Esophagus squamous epithelium (tissue), 5 donors: ENCODE measurements around the gene CCDC157. TPM values are rescaled to one million over a fixed set of nuclear protein-coding genes. Genes with fewer than 3 reads are reported as not detected.
A peak's percentile ranks its signal among the peaks of the same experiment; 100 is the strongest.
"Not testable (repeated sequence)": the region's sequence is repeated elsewhere in the genome, so short reads cannot be mapped to it uniquely, and the experiment has no call there.

Source experiments
- DNase-seq: peaks from one replicate; lab custom pipeline; 2025; lab: John Stamatoyannopoulos, UW
- H3K27ac ChIP-seq, 4 donors: fragments of 200-600 bp; sonication (generic); one replicate each; pipeline ENCODE4 v1.5.1; 2016 to 2019; ENCODE audit warnings: mild to moderate bottlenecking in 1 of 4
- H3K27me3 ChIP-seq, 4 donors: fragments of 200-600 bp; sonication (generic); 1 replicate in 3 of 4; 2 replicates in 1 of 4; pipeline versions ENCODE4 v1.5.1 to v1.6.0; 2017 to 2021; ENCODE audit warnings: antibody characterized with exemption in 1 of 4
- H3K36me3 ChIP-seq, 3 donors: fragments of 200-600 bp; sonication (generic); one replicate each; pipeline ENCODE4 v1.5.1; 2016 to 2019
- H3K4me1 ChIP-seq, 3 donors: fragments of 200-600 bp; sonication (generic); one replicate each; pipeline ENCODE4 v1.5.1; 2017 to 2019
- H3K4me3 ChIP-seq, 4 donors: fragments of 200-600 bp; sonication (generic); 1 replicate in 3 of 4; 2 replicates in 1 of 4; pipeline ENCODE4 v1.5.1; 2016 to 2019; ENCODE audit warnings: mild to moderate bottlenecking in 2 of 4, moderate library complexity in 1 of 4
- H3K9me3 ChIP-seq, 3 donors: fragments of 200-600 bp; sonication (generic); one replicate each; pipeline ENCODE4 v1.5.1; 2016 to 2019
- POLR2A ChIP-seq, 4 donors: fragments of 450-650 bp; IDR thresholded peaks; one replicate each; pipeline ENCODE4 v1.6.1; 2017; ENCODE audit warnings: antibody characterized with exemption in 4 of 4, mild to moderate bottlenecking in 4 of 4, moderate library complexity in 3 of 4
- WGBS, 2 donors: methylation state at CpG; one replicate each; pipeline ENCODE4 v1.1.5; 2018; 5-methylcytosine and 5-hydroxymethylcytosine counted together
- intact Hi-C: fragments of 100-400 bp; cut with DNase I; formaldehyde crosslinking; loops from one replicate; pipeline ENCODE4 v1.15.0; 2022
- total RNA-seq, 4 donors: library from RNA; depleted of rRNA; stranded (reverse); fragments of >200 nt; gene quantifications; one replicate each; pipeline ENCODE4 v1.1.0, GENCODE V29; 2016
- TF ChIP-seq, protein P1 (sequence below), 6 experiments: fragments of 450-650 bp in 4 of 6; fragments of 200-600 bp in 2 of 6; sonication (generic) in 2 of 6; IDR thresholded peaks; one replicate each; pipeline ENCODE4 v1.5.1; 2016 to 2019; ENCODE audit warnings: antibody characterized with exemption in 6 of 6, mild to moderate bottlenecking in 4 of 6, moderate library complexity in 4 of 6
- donor health status: DM: yes; HTN: yes; CAD: no.

CCDC157 gene
- total RNA-seq, 4 donors from 2014 or later: 0.47 to 9.2 (median 3.1) TPM

- peak overlapping the region in 3 of 4 donors; percentile 54 to 62 (median 54) for H3K27ac ChIP-seq
- intact Hi-C loops: no loop called here
- 72 to 90% methylated on average over 2 to 3 of the region's 5 CpGs for WGBS, 2 donors
- H3K4me1 ChIP-seq: peaks cover 20 to 55% (median 24%) of the 10 kb centered on the region in 3 donors
- no peak overlapping the region for H3K4me3 ChIP-seq
- TF ChIP-seq, protein P1, sequence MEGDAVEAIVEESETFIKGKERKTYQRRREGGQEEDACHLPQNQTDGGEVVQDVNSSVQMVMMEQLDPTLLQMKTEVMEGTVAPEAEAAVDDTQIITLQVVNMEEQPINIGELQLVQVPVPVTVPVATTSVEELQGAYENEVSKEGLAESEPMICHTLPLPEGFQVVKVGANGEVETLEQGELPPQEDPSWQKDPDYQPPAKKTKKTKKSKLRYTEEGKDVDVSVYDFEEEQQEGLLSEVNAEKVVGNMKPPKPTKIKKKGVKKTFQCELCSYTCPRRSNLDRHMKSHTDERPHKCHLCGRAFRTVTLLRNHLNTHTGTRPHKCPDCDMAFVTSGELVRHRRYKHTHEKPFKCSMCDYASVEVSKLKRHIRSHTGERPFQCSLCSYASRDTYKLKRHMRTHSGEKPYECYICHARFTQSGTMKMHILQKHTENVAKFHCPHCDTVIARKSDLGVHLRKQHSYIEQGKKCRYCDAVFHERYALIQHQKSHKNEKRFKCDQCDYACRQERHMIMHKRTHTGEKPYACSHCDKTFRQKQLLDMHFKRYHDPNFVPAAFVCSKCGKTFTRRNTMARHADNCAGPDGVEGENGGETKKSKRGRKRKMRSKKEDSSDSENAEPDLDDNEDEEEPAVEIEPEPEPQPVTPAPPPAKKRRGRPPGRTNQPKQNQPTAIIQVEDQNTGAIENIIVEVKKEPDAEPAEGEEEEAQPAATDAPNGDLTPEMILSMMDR (IDR thresholded peaks at IDR 0.05): no peak
- TF ChIP-seq POLR2A (IDR thresholded peaks at IDR 0.05): no peak
- H3K27me3 ChIP-seq: peaks cover 0 to 20% (median 0%) of the 10 kb centered on the region in 4 donors
- no peak for DNase-seq
- peaks cover 0 to 34% (median 0%) of the 10 kb centered on the region in 3 donors for H3K36me3 ChIP-seq
- no peaks in the 10 kb centered on the region for H3K9me3 ChIP-seq
Measured at GRCh38 chr22:30399718-30400117, 42.9 kb downstream of the CCDC157 start.

GRCh38 chr22:30400159-30400558, 43.4 kb downstream of the CCDC157 start:
- Histone ChIP-seq H3K36me3 (peaks cover 0 to 38% (median 0%) of the 10 kb centered on the region in 3 donors), H3K9me3 (no peaks in the 10 kb centered on the region), H3K4me1 (peaks cover 20 to 55% (median 24%) of the 10 kb centered on the region in 3 donors), H3K4me3 (no peak overlapping the region), H3K27me3 (peaks cover 0 to 20% (median 0%) of the 10 kb centered on the region in 4 donors), H3K27ac (peak overlapping the region in 3 of 4 donors; percentile 54 to 62 (median 54))
- 17 to 57% methylated on average over 1 of the region's 1 CpG for WGBS, 2 donors
- no peak for TF ChIP-seq POLR2A (IDR thresholded peaks at IDR 0.05)
- TF ChIP-seq, protein P1 (IDR thresholded peaks at IDR 0.05): no peak
- intact Hi-C loops: no loop called here
- DNase-seq: no peak

DNA sequence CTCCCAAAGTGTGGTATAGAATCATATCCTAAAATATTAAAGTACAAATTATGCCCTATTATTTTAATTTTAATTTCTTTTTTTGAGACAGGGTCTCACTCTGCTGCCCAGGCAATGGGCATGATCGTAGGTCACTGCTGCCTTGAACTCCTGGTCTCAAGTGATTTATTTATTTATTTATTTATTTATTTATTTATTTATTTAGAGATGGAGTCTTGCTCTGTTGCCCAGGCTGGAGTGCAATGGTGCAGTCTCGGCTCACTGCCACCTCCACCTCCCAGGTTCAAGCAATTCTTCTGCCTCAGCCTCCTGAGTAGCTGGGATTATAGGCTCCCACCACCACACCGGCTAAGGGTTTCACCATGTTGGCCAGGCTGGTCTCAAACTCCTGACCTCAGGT, 44.2 kb downstream of the CCDC157 start:
- H3K4me3 ChIP-seq, intact Hi-C loops, DNase-seq, H3K9me3 ChIP-seq, H3K27ac ChIP-seq: not testable (repeated sequence)
- Histone ChIP-seq H3K36me3 (peaks cover 0 to 45% (median 0%) of the 10 kb centered on the region in 3 donors), H3K27me3 (peaks cover 0 to 15% (median 0%) of the 10 kb centered on the region in 4 donors), H3K4me1 (peaks cover 20 to 54% (median 24%) of the 10 kb centered on the region in 3 donors)
- WGBS, 2 donors: 92 to 93% methylated on average over 3 of the region's 3 CpGs

DNA sequence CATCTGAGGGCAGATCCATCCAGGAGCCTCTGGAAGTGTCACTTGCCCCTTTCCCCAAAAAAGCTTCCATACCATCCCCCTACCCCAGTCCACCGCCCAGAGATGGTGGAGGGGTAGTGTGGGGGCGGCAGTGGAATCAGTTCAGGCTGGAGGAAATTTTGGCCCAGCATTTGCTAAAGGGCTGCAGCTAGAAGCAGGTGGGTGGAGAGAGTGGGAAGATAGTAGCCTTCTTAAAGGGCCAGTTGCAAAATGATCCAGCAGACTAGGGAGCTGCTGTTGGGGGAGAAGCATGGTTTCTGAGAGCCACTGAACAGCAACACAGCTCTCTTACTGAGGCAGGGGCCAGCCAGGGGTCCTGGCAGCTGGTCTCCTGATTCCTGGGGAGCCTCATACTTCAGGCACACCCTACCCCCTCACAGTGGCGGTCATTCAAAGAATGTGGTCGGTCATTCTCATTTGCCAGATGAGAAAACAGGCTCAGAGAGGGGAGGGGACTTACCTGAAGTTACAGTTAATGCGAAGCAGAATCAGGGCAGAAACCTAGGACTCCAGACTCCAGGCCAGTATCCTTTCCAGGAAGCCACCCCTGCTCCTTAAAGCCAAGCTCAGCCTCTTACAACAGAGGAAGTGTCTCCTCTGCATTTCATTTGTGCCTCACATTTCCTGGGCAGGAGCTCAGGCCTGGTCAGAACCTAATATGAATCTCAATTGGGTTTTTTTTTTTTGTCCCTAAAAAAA, 45.4 kb downstream of the CCDC157 start:
- no peak overlapping the region for H3K4me3 ChIP-seq
- H3K4me1 ChIP-seq: peaks cover 13 to 43% (median 19%) of the 10 kb centered on the region in 3 donors
- TF ChIP-seq POLR2A (IDR thresholded peaks at IDR 0.05): no peak
- TF ChIP-seq, protein P1 (IDR thresholded peaks at IDR 0.05): no peak
- DNase-seq: no peak
- WGBS, 2 donors: 60 to 100% methylated on average over 1 to 4 of the region's 5 CpGs
- H3K27me3 ChIP-seq: peaks cover 0 to 9% (median 0%) of the 10 kb centered on the region in 4 donors
- H3K9me3 ChIP-seq: no peaks in the 10 kb centered on the region
- intact Hi-C loops: no loop called here
- peaks cover 0 to 57% (median 2%) of the 10 kb centered on the region in 3 donors for H3K36me3 ChIP-seq
- H3K27ac ChIP-seq: no peak overlapping the region

GRCh38 chr22:30402766-30403104, 45.9 kb downstream of the CCDC157 start:
- Histone ChIP-seq H3K36me3 (peaks cover 0 to 62% (median 4%) of the 10 kb centered on the region in 3 donors), H3K4me1 (peaks cover 11 to 37% (median 18%) of the 10 kb centered on the region in 3 donors)
- H3K4me3 ChIP-seq, H3K27me3 ChIP-seq, H3K9me3 ChIP-seq, DNase-seq, intact Hi-C loops, H3K27ac ChIP-seq: not testable (repeated sequence)
- 93% methylated on average over 5 of the region's 5 CpGs for WGBS, 2 donors

DNA sequence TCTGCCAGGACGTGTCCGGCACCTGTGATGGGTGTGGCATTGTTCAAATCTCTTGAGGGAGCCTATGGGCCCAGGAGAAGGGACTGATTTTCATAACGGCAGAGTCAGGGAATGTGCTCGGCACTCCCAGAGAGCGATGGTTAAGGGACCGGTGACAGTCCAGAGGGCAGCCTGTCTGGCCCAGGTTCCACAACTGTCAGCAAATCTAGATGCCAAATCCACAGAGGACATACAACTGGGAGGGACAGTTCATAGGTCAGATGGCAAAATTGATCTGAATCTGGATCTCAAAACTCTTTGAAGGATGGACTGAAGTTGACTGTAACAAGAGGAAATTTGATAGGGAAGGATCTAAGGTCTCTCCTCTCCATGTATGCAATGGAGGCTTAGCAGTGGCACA, 47.5 kb downstream of the CCDC157 start:
- TF ChIP-seq POLR2A (IDR thresholded peaks at IDR 0.05): no peak
- TF ChIP-seq, protein P1 (IDR thresholded peaks at IDR 0.05): no peak
- H3K4me3 ChIP-seq: no peak overlapping the region
- no peak for DNase-seq
- WGBS, 2 donors: 62 to 67% methylated on average over 4 to 6 of the region's 6 CpGs
- intact Hi-C loops: no loop called here
- no peaks in the 10 kb centered on the region for H3K9me3 ChIP-seq
- H3K4me1 ChIP-seq: peaks cover 6 to 22% (median 6%) of the 10 kb centered on the region in 3 donors
- no peaks in the 10 kb centered on the region for H3K27me3 ChIP-seq
- H3K27ac ChIP-seq: no peak overlapping the region
- H3K36me3 ChIP-seq: peaks cover 4 to 78% (median 12%) of the 10 kb centered on the region in 3 donors
